ENCODE measurements around the gene PLEKHA5. TPM values are rescaled to one million over a fixed set of nuclear protein-coding genes. Genes with fewer than 3 reads are reported as not detected.
"Not testable (repeated sequence)": the region's sequence is repeated elsewhere in the genome, so short reads cannot be mapped to it uniquely, and the experiment has no call there.

The PLEKHA5 gene
- total RNA-seq, 2 donors from 2014 or later: 53.2 to 59.4 TPM

DNA sequence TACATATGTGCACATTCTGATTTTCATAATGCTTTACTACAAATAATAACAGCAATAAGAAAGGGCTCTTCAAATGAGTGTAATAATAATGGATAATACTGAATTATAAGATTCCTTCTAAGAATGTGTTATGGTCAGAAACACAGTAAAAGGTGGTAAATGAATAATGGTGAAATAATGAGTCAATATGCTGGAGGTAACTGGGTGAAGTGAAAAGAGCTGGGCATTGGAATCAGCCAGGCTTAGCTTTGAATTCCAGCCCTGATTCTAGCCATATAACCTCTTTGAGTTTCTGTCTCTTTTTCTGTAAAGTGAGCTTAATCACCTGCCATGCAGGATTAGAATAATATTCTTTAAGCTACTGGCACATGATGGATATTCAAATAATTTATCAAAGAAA is 39.1 kb downstream of the PLEKHA5 start:
- Histone ChIP-seq H3K36me3 (no peaks in the 10 kb centered on the region), H3K4me3 (no peak overlapping the region), H3K9me3 (no peaks in the 10 kb centered on the region), H3K27ac (peak overlapping the region in 1 of 2 donors; percentile 37), H3K27me3 (no peaks in the 10 kb centered on the region), H3K4me1 (peaks cover 0 to 15% of the 10 kb centered on the region in 2 donors)
- TF ChIP-seq, protein P1, sequence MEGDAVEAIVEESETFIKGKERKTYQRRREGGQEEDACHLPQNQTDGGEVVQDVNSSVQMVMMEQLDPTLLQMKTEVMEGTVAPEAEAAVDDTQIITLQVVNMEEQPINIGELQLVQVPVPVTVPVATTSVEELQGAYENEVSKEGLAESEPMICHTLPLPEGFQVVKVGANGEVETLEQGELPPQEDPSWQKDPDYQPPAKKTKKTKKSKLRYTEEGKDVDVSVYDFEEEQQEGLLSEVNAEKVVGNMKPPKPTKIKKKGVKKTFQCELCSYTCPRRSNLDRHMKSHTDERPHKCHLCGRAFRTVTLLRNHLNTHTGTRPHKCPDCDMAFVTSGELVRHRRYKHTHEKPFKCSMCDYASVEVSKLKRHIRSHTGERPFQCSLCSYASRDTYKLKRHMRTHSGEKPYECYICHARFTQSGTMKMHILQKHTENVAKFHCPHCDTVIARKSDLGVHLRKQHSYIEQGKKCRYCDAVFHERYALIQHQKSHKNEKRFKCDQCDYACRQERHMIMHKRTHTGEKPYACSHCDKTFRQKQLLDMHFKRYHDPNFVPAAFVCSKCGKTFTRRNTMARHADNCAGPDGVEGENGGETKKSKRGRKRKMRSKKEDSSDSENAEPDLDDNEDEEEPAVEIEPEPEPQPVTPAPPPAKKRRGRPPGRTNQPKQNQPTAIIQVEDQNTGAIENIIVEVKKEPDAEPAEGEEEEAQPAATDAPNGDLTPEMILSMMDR (IDR thresholded peaks at IDR 0.05): no peak
- DNase-seq (ENCODE audit: low spot score): no peak

DNA sequence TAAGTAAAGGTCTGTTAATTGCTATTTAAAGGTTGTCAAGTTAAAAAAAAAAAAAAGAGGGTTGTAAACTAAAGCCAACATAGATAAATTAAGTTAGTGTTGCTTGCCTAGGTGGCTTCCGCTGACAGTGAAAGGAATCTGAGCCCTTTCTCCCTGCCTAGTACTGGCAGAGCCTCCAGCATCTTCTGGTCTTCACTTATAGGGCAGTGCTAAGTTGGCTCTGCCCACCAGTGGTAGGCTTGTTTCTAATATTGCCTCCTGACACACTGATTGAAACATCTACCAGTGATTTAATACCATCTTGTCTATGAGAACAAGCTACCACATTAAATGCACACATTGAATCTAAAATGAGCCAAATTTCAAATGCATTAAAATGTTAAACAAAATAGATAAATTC is 39.7 kb downstream of the PLEKHA5 start:
- H3K9me3 ChIP-seq: no peaks in the 10 kb centered on the region
- no peaks in the 10 kb centered on the region for H3K36me3 ChIP-seq
- H3K27me3 ChIP-seq: no peaks in the 10 kb centered on the region
- H3K27ac ChIP-seq: peak overlapping the region in 1 of 2 donors; percentile 37
- H3K4me1 ChIP-seq: peaks cover 0 to 15% of the 10 kb centered on the region in 2 donors
- no peak for DNase-seq (ENCODE audit: low spot score)
- TF ChIP-seq, protein P1 (IDR thresholded peaks at IDR 0.05): no peak
- no peak overlapping the region for H3K4me3 ChIP-seq

DNA sequence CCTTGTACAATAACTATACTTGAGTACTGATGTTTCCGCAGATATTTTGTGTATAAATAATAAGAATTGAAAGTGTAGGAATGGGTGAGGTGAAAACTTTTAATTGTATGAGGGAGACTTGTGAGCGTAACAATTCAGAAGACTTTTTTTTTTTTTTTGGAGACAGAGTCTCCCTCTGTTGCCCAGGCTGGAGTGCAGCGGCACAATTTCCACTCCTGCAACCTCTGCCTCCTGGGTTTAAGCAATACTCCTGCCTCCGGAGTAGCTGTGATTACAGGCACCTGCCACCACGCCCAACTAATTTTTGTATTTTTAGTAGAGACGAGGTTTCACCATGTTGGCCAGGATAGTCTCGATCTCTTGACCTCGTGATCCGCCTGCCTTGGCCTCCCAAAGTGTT is 40.8 kb downstream of the PLEKHA5 start:
- H3K4me1 ChIP-seq: peaks cover 0 to 15% of the 10 kb centered on the region in 2 donors
- H3K4me3 ChIP-seq; H3K9me3 ChIP-seq; H3K27me3 ChIP-seq; H3K36me3 ChIP-seq; DNase-seq (ENCODE audit: low spot score): not testable (repeated sequence)
- peak overlapping the region in 1 of 2 donors; percentile 14 for H3K27ac ChIP-seq

DNA sequence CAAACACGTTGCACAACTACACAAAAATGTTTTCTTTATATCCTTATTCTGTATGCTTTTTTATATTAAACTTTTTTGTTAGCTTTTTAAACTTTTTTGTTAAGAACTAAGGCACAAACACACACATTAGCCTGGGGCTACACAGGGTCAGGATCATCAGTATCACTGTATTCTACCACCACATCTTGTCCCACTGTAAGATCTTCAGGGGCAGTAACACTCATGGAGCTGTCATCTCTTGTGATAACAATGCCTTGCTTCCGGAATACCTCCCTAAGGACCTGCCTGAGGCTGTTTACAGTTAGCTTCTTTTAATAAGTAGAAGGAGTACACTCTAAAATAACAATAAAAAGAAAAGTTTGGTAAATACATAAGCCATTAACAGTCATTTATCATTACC is 42.2 kb downstream of the PLEKHA5 start:
- no peak for DNase-seq (ENCODE audit: low spot score)
- H3K4me1 ChIP-seq: peaks cover 0 to 10% of the 10 kb centered on the region in 2 donors
- TF ChIP-seq, protein P1 (IDR thresholded peaks at IDR 0.05): no peak
- no peaks in the 10 kb centered on the region for H3K9me3 ChIP-seq
- no peaks in the 10 kb centered on the region for H3K27me3 ChIP-seq
- H3K36me3 ChIP-seq: no peaks in the 10 kb centered on the region
- no peak overlapping the region for H3K4me3 ChIP-seq
- peak overlapping the region in 1 of 2 donors; percentile 15 for H3K27ac ChIP-seq

DNA sequence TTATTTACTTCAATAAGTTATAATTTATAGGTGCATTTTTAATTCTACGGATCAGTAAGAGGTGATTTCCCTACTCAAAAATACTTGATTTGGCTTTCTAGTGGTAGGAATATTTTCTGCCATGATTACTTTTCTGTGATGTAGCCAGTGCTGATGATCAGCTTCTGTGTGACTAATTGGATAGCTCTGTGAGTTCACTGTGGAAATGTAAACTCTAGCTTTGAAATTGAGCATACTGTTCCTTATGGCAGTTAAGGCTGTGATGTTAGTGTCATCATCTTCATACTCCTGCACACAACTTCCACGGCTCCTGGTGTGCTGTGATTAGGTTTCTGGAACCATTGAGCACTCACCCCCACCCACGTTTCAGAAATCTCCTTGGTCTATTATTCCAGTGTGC is 48.2 kb downstream of the PLEKHA5 start:
- H3K27ac ChIP-seq: peak overlapping the region; percentile 37 to 55
- no peak for DNase-seq (ENCODE audit: low spot score)
- H3K9me3 ChIP-seq: no peaks in the 10 kb centered on the region
- no peak overlapping the region for H3K4me3 ChIP-seq
- H3K27me3 ChIP-seq: no peaks in the 10 kb centered on the region
- TF ChIP-seq, protein P1 (IDR thresholded peaks at IDR 0.05): no peak
- H3K4me1 ChIP-seq: peaks cover 0 to 22% of the 10 kb centered on the region in 2 donors
- no peaks in the 10 kb centered on the region for H3K36me3 ChIP-seq

DNA sequence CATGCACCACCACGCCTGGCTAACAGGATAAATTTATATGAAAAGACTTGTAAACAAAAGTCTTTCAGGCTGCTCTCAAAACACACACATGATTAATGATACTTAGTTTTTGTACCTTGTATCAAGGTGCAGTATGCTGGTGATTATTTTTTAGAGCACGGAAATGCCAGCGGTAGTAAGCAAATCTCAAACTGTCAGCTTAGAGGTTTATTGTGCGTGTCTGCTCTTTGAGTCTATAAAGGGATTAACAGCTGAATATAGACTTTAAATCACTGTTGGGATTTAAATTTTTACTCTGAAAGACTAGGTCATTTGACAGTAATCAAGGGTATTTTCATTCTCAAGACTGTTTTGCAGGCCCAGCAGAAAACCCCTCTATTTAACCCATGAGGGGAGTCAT is 50.5 kb downstream of the PLEKHA5 start:
- DNase-seq (ENCODE audit: low spot score): no peak
- Histone ChIP-seq H3K4me3 (no peak overlapping the region), H3K4me1 (peaks cover 0 to 27% of the 10 kb centered on the region in 2 donors), H3K27ac (peak overlapping the region in 1 of 2 donors; percentile 86), H3K27me3 (no peaks in the 10 kb centered on the region), H3K36me3 (no peaks in the 10 kb centered on the region), H3K9me3 (no peaks in the 10 kb centered on the region)
- TF ChIP-seq, protein P1 (IDR thresholded peaks at IDR 0.05): no peak

Measured in right atrium auricular region (tissue), 2 donors.